Activated CD4-positive, alpha-beta T cell treated with anti-CD3 and anti-CD28 coated beads, Interleukin-10, Interleukin-2, amounts not matched to agents 100 ng/mL and 50 ng/mL, durations not matched to agents 16 hours and 8 hours (primary cell): ENCODE data around the gene FBXL19.
A peak's percentile ranks its signal among the peaks of the same experiment; 100 is the strongest.

Source experiments
- DNase-seq: peaks from one replicate; pipeline ENCODE4 v3.0.0-alpha.2; 2020

FBXL19 gene

DNA sequence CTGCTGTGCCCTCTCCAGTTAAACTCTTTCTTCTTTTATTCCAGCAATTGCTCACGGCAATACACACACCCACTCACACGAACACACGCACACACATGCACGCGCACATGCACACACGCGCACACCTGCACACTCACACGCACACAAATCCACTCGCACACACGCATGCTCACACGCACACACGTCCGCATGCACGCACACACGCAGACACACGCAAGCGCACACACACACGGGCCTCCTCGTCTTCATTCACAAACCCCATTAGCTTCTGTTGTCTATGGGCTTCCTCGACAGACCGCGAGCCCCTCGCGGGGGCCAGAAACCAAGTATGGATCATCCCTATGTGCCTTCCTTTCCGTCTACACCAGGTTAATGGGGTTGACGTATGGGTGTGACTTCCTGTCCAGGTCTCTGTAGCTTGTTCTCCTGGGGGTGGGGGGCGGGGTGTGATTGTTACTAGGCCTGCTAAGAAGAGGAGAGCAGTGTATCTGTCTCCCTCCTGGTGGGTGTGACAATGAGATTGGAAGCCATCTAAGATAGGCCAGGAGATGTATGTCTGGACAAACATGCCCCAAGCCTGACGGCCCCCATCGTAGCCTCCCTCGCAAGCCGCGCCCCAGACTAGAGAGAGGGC, 27.6 kb upstream of the FBXL19 start:
- no peak for DNase-seq

DNA sequence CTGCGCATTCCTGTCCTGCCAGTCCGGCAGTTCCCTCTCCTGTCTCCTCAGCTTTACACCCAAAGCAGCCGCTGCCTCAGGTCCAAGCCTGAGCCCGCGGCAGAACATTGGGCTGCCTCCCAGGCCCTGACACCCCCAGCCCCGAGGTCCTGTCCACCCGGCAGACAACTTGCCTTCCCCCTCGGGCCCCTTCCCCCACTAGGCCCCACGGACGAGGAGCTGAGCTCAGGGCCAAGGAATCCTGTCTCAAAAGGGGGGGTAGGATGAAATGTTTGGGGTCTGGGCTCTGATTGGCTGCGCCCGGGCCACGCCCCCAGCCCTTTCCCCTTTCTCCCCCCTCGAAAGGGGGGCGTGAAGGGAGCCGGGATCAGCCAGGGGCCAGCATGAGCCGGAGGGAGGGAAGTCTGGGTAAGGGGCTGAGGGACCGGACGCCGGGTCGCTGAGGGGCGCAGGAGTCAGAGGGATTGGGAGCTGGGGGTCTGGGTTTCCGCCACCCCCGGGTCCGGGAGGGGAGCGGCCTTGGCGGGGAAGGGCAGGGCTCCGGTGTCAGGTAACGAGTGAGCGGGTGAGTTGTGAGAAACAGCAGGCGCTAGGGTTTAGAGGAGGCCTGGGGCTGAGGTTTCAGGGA, 27.0 kb upstream of the FBXL19 start, which contains the start of gene CTF1:
TSS of gene CTF1 (plus strand) at position 354 of the 628 bp plus-strand sequence. CDS start at position 384, 30 bp downstream.
- DNase-seq = peak; percentile 17

DNA sequence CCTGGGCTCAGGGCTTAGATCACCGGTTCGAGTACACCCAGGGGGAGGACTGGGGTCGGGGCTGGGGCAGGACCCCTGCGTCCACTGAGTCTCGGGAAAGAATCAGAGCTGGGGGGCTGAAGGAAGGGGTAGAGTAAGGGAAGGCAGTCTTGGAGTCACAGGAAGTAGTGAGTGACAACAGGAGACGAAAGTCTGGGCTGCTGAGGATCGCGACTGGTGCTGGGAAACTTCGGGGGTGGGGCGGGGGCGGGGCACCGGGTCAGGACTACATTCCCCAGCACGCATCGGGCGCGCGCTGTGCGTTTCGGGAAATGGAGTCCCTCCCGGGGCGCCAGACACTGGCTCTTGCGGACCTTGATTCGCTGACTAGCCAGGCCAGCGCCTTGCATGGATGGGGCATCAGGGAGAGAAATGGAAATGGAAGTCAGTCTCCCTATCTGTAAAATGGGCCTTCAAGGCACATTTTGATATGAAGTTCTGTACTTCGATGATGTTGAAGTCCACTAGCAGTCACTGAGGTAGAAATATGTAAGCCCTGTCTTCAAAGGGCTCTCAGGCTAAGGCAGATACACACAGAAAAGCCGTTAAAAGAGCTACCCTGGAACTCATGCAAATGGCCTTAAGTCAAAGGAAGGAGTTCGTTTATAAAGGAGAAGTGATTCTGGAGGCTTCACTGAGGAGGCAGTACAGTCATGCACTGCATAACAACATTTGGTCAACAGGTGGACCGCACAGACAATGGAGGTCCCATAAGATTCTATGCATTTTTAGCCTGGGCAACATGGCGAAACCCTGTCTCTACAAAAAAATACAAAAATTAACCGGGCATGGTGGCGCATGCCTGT, 26.3 kb upstream of the FBXL19 start:
- DNase-seq = peak; percentile 88

DNA sequence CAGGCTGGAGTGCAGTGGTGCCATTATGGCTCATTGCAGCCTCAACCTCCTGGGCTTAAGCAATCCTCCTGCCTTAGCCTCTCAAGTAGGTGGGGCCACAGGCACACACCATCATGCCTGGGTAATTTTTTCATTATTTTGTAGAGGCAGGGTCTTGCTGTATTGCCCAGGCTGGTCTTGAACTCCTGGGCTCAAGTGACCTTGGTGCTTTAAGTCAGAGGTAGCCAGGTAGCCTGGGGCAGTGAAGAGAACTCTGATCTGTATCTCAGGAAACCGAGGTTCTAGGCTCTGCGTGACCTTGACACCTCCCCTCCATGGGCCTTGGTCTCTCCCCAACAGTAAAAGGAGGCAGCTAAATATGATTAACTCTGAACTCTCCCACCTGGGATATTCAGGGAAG, 23.6 kb upstream of the FBXL19 start:
- no peak for DNase-seq

DNA sequence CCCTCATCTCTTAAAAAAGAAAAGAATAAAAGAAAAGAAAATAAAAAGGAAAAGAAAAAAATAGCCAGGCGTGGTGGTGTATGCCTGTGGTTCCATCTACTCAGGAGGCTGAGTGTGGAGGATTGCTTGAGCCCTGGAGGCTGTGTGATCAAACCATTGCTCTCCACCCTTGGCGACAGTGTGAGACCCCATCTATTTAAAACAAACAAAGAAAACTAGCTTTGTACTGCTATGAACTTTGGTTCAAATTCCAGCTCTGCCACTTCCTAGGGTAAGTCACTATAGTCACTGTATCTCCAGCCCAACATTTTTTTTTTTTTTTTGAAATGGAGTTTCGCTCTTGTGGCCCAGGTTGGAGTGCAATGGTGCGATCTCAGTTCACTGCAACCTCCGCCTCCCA, 22.8 kb upstream of the FBXL19 start:
- no peak for DNase-seq

DNA sequence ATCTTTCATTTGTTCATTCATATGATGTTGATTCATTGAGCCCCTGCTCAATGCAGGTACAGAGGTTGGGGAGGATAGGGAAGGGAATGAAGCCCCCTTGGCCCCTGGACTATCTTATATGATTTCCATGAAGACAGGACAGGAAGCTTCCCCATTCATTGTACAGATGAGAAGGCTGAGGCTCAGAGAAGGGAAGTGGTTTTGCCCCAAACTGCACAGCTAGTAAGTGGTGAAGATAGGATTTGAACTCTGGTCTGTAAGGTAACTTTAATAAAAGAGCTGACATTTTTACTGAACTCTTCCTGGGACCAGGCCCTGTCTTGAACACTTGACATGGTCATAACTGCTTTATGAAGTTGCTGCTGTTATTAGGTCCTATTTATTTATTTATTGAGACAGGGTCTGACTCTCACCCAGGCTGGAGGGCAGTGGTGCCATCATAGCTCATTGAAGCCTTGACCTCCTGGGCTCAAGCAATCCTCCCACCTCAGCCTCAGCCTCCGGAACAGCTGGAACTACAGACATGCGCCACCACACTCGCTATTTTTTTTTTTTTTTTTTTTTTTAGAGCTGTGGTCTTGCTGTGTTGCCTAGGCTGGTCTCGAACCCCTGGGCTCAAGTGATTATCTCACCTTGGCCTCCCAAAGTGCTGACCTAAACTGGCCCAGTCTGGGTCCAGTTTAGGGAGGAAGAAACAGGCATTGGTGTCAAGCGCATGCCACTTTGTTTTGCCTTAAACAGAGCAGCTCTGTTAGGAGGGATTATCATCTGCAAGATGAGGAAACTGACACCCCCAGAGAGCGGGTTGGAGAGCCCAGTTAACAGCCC, 22.0 kb upstream of the FBXL19 start:
- DNase-seq = peak; percentile 26

DNA sequence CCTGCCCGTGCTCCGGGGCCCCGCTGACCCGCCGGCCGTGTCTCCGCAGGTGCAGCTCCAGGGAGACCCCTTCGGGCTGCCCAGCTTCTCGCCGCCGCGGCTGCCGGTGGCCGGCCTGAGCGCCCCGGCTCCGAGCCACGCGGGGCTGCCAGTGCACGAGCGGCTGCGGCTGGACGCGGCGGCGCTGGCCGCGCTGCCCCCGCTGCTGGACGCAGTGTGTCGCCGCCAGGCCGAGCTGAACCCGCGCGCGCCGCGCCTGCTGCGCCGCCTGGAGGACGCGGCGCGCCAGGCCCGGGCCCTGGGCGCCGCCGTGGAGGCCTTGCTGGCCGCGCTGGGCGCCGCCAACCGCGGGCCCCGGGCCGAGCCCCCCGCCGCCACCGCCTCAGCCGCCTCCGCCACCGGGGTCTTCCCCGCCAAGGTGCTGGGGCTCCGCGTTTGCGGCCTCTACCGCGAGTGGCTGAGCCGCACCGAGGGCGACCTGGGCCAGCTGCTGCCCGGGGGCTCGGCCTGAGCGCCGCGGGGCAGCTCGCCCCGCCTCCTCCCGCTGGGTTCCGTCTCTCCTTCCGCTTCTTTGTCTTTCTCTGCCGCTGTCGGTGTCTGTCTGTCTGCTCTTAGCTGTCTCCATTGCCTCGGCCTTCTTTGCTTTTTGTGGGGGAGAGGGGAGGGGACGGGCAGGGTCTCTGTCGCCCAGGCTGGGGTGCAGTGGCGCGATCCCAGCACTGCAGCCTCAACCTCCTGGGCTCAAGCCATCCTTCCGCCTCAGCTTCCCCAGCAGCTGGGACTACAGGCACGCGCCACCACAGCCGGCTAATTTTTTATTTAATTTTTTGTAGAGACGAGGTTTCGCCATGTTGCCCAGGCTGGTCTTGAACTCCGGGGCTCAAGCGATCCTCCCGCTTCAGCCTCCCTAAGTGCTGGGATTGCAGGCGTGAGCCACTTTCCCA, 21.1 kb upstream of the FBXL19 start:
- DNase-seq = peak; percentile 65

DNA sequence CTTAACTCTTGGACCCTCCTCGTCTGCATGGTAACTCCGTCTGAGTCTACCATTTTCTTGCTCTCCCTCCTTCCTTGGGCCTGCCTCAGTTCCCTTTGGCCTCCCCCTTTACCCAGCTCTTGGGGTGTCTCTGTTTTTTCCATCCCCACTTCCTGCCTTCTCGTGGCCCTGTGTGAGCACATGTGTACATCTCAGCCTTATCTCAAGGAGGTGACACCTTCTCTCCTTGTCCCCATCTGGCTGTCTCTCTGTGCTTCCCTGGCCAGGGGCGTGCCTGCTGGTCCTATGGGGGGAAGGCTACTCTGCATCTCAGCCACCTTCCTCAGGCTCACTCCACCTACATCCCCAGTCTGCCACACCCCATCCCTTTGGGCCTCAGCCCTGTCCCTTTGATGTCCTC, 20.4 kb upstream of the FBXL19 start:
- peak; percentile 23 for DNase-seq

DNA sequence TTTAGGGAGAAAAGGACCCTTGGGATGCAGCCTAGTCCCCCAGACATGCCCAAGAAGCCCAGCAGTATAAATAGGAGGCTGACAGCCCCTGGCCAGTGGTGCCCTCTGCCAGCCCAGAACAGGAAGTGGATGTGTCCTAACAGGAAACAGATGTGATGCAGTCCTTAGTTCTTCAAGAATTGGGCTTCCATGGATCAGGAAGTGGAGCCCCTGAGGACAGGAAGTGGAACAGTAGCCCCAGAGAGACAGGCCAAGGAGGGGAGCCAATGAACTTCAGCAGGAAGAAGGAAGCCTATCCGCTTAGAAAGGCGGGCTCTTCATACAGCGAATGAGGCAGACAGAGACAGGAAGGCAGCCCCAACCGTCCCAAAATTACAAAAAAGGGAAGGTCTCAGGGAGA, 19.8 kb upstream of the FBXL19 start:
- DNase-seq = peak; percentile 31

DNA sequence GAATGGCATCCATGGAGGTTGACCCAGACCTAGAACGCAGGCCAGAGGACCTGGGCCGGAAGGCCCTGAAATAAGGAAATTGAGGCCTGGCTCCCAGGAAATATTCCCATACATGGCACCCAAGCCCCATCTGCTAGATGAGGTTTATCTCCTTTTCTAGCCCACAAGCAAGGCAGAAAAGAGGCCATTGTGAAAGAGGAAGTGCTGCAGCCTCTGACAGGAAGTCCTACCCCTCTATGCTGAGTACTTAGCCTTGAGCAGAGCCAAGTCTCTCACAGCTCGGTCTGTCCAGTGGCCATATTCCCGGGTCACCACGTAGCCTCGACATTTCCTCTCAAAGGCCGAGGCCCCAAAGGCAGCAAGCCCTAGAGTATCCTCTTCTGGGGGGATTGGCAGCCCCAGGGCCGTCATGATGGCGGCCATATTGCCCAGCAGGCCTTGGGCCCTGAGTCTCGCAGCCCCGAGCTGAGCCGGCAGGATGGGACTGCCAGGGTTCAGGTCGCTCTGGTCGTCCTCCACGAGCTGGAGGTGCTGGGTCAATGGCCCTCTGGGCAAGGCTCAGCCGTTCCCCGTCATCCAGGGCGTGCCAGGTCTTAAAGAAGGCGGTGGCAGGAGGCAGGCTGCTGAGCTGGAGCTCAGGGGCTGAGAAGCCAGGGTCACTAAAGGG, 19.1 kb upstream of the FBXL19 start:
- no peak for DNase-seq

DNA sequence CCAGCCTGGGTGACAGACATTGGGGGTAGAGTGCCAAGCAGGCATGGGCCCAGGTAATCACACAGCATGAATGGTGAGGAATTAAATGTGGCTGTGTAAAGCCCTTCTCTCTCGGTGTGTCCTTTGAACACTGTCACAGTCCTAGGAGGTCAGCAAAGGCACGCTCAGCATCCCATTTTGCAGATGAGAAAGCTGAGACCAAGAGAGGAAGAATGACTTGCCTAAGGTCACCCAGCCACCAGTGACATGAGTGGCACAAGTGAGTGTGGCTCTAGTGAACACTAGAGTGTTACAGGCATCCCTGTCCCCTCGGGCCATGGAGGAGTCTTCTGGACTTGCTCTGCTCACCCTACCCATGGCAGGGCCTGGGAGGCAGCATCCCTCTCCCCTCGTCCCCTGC, 16.3 kb upstream of the FBXL19 start:
- DNase-seq = no peak

DNA sequence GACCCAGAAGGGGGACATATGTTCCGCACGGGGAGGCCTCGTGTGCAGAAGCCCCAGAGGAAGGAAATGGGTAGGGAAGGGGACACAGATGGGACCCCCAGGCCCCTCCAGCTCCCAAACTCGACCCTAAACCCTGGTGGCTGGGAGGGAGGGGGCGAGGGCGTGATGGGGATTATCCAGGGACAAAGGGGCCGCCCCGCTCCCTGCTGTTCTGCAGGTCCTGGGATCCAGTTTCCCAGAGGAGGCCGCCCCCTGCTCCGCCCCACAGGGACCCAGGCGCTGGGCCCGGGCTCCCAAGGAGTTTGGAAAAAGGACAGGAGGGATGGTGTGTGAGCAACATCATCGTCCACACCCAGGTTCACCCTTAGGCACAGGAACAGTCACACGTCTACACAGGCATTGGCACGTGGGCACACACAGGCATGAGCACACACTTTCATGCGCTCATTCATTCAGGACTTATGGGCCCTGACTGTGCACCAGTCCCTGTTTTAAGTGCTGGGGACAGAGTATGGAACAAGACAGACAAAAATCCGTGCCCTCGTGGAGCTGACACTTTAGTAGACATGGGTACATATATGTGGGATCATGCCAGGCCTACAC, 12.8 kb upstream of the FBXL19 start:
- no peak for DNase-seq

DNA sequence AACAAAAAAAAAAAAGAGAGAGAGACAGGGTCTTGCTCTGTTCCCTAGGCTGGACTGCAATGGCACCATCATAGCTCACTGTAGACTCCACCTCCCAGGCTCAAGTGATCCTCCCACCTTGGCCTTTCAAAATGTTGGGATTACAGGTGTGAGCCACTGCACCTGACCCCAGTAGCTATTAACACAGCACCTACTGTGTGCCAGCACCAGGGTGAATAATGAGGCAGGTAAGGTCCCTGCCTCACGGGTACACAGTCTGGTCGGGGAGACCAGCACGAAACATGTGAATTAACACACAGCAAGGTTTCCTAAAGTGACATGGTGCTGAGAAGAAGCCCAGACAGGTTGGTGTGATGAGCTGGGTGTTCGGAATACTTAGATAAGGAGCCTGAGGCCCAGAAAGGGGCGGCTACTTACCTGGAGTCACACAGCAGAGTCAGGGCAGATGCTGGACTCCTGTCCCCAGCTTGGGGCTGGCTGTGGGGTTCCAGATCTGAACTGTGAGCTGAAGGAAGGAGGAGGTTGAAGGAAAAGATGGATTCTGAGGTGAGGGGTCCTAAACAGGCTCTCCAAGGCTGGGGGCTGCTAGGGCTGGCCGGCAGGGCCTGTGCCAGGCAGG, 10.5 kb upstream of the FBXL19 start:
- DNase-seq = no peak

DNA sequence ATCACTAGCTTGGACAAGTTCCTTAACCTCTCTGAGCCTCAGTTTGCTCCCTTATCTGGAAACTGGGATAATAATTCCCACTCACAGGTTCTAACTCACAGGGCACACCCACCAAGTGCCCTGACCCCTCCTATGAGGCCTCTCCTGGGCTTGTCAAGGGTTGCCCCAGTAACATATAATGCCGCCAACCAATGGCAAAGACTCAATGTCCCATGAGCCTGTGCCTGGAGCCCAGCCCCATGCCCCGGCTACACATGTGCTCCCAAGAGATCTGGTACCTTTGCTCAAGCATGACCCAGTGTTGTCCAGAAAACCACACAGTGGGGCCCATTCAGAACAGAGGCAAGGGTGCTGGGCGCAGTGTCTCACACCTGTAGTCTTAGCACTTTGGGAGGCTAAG, 8.5 kb upstream of the FBXL19 start:
- DNase-seq = no peak

DNA sequence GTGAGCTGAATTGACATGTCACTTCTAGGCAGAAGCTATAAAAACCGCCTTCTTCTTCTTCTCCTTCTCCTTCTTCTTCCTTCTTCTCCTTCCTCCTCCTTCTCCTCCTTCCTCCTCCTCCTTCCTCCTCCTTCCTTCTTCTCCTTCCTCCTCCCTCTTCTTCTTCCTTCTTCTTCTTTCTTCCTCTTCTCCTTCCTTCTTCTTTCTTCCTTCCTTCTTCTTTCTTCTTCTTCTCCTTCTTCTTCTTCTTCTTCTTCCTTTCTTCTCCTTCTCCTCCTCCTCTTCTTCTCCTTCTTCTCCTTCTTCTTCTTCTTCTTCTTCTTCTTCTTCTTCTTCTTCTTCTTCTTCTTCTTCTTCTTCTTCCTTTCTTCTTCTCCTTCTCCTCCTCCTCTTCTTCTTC, 4.8 kb upstream of the FBXL19 start:
- DNase-seq = no peak

DNA sequence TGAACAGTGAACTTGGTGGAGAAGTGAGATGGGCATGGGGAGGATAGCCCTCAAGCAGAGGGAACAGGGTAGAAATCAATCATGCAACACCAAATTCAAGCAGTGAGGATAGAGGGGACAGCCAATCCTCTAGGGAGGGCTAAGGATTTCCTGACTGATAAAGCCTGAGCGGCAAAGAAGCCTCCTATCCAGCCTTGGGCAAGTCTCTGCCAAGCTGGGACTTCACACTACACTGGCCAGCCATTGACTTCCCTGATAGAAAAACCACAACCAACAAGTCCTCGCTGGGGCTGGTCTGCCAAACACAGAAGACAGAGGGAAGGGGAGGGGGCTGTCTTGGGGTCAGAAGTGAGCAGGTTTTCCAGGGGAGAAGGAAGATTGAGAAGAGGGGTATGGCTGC, 2.5 kb upstream of the FBXL19 start:
- DNase-seq = no peak

DNA sequence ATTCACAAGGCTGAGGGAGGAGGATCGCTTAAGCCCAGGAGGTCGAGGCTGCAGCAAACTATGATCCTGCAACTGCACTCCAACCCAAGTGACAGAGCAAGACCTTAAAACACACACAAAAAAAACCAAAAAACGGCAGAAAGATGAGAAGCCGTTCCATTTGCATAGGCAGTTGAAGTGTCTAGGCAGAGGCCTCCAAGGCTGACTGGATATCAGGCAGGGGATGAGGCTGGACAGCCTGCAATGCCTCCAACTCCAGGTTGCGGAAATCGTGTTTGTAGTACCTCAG, 2.0 kb upstream of the FBXL19 start:
- no peak for DNase-seq

DNA sequence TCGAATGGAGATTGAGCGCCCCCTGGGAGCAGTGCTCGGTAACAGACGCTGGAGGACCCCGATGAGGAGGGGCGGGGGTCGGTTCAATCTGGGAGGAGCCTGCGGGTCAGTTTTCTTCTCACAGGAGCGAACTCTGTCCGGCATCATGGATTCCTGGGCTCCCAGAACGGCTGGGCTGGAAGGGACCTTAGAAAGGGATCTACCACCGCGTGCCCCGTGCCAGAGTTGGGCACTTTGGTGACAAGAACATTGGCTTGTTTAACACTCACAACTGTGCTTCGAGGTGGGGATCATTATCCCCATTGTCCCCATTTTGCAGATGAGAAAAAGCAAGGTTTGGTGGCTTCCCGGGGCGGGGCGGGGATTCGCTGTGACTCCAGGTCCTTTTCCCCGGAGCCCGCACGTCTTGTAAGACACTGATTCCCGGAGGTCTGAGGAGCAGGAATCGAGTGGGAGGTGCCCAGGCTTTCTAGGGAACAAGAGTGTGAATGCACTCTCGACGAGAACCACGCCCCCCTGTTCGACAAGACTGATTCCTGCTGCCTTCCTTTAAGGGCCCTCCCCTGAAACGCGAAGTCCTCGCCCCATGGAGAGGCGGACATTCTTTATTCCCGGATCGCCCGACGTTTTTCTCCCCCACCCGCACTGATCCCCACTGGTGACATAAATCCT, 1.5 kb upstream of the FBXL19 start:
- DNase-seq = peak; percentile 90

DNA sequence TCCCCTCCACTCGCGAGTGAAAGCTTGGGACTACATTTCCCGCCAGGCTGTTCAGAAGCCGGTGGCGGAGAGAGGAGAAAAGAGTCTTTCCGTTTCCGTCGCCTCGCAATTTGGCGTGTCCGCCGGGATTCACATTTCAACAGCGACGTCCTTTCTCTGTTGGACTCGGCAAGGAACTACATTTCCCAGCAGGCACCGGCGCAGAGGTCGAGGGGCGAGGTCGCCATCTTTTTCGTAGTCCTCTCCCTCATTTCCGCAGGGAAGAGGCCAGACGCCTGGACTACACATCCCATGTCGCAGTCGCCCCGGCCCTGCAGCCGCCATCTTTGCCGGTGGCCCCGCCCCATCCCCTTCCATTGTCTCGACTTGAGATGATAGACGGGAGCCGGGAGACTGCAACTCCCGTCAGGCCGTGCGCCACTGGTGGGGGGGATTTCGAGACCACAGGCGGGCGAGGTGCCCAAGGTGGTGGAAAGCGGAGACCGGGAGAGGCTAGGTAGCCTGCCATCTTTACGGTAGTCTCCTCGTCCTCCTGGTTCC, 882 bp upstream of the FBXL19 start:
- peak; percentile 100 for DNase-seq
